GM19023 (cell line): ENCODE results near the gene SLC4A11.
"Not testable (repeated sequence)": the region's sequence is repeated elsewhere in the genome, so short reads cannot be mapped to it uniquely, and the experiment has no call there.

Experiments used
- ATAC-seq: cut with Tn5 transposase; IDR thresholded peaks from one replicate; pipeline ENCODE4 v1.9.1; 2021; ENCODE audit warnings: mild to moderate bottlenecking, moderate library complexity; ENCODE audit not compliant: unreplicated experiment

The SLC4A11 gene

DNA sequence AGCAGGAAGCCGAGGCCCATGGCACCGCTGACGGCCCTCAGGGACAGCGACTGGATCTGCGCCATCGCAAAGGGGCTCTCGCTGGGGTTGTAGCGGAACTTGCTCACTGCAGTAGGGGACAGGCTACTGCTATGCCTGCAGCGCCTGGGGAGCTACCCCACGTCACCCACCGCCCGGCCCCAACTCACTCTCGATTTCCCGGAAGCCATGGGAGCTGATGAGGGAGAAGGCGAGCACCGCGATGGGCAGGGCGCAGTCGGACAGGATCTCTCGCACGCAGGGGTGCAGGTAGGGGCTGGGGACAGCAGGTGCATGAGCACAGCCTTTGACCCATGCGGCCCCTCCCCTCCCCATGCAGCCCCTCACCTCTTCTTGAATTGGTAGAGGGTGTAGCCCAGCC is 9.8 kb downstream of the SLC4A11 start:
- ATAC-seq: no peak

DNA sequence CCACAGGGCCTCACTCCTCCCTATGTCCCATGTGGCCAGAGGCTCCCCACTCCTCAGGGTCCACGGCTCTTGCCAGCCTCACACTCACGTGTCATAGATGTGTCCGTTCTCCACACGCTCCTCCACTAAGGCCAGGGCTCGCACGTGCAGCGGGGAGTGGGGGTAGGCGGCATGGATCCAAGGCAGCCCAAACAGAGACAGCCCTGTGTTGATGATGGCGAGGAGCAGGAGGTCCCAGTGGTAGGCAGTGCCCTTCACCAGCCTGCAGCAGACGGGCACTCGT is 10.3 kb downstream of the SLC4A11 start:
- ATAC-seq: no peak

DNA sequence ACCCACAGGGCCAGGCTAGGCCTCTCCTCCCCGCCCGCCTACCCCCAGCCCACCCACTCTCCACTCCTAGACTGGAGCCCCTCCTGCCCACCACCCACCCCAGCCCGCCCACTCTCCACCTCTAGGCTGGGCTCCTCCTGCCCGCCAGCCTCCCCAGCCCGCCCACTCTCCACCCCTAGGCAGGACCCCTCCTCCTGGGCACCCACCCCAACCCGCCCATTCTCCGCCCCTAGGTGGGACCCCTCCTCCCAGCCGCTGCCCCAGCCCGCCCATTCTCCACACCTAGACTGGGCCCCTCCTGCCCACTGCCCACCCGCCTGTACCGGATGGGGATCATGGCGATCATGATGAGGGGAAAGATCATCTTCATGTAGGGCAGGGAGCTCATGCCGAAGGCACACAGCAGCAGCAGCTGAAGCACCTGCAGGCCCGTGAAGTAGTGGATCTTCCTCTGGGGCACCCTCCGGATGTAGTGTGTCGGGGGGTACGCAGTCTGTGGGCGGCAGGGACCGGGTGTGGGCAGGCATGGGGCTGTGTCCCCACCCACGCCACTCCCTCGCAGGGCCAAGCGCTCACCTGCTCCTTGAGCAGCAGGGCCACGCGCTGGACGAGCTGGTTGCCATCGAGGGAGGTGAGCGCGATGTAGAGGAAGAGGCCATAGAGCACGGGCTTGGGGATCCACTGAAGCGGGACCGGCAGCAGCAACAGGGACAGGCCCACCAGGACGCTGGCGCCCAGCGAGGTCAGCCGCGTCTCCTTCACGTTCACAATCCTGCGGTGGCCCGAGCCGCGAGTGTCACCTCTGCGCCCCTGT is 10.8 kb downstream of the SLC4A11 start:
- no peak for ATAC-seq

DNA sequence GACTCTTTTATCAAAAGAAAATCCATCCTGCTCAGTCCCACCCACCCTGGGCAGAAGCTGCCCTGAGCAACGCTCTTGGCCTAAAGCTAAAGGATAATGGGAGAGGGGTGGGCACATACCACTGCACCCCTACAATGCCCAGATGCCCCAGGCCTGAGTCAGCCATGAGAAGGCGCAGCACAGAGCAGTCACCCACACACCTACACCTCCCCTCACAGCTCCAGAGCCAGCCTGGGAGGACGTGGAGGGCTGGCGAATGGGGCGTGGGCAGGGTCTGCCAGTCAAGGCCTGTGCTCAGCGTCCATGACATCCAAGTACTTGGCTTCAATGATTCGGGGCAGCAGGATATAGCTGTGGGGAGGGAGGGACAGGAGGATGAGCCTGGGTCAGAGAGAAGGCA is 11.5 kb downstream of the SLC4A11 start:
- ATAC-seq: no peak

DNA sequence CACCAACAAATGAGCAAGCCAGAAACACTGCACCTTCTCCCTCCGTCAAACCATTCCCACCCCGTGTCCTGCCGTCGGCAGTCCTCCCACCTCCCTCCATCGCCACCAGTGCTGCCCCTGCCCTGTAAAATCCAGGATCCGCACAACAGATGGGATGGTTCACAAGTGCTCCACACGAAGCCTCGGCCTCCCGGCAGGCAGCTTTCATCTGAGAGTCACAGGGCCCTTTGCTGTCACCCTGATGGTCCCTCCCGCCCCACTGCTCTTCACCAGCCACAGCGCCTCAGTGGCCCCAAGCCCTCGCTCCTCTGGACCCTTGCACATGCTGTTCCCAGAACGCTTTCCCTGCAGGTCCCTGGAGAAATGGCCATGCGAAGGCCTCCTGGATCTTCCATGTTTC is 12.1 kb downstream of the SLC4A11 start:
- no peak for ATAC-seq

DNA sequence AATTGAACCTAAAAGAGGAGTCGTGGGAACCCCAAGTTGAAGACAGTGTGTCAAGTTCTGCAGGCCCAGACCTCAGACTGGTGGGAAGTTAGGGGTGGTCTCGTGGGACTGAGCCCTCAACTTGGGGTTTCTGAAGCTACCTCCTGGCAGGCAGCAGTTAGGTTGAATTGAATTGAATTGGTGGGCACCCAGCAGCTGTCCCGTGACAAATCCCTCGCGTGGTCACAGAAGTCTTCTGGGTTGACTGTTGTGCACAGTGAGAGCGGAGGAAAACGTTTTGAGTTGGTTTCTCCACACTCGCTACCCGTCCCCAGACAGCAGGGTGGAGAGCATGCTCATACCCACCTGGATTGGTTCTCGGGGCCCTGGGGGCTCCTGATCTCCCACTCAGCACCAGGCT is 12.9 kb downstream of the SLC4A11 start:
- ATAC-seq: no peak

DNA sequence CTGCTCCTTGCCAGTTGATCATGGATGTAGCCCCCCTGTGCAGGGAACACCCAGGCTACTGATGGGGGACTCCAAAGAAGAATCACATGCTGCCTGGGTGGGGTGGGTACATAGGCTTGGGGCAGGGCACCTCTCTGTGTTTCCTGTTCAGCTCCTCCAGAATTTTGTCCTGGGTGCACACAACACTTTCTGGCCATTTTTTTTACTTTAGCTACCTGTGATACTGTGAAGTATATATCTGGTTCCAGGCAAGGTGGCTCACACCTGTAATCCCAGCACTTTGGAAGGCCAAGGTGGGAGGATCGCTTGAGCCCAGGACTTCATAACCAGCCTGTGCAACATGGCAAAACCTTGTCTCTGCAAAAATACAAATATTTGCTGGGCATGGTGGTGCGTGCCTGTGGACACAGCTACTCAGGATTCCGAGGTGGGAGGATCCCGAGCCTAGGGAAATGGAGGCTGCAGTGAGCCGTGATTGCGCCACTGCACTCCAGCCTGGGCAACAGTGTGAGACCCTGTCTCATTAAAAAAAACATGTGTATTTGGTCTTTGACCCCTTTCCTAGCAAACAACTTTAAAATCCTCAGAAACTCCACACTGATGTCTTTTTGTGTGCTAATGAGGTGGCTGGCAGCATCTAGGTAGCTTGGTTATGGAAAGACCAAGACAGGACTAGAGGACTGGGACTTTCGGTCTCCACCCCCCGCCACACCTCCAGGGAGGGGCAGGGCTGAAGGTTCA is 14.1 kb downstream of the SLC4A11 start:
- no peak for ATAC-seq

DNA sequence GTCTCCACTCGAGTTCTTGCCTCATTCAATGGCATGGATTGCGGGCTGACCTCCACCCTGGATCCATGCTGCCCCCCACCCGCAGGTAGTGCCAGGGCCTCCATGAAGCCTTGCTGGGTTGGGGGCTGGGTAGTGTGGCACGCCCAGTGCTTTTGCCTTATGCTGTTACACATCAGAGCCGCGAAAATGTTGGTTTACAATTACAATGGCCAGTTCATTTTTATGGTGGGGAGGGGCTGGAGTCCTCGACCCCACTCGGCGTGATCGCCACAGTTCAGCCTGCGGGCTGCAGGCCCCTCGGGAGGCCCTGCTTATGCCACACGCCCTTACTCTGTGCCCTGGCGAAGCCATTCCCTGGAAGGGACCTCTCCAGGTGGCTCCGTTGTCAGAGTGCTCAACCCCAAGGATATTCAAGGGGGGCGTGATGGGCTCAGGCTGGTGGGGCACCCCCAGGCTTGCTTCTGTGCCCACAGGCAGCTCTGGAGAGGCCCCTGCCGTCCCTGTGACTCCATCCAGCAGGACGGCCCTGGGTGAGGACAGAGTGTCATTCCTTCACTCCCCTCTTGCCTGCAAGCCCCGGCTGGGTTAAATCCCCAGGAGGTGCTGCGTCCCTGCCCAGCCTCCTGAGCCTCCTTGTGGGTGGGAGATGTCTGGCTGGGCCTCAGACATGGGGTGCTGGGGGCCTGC is 14.9 kb downstream of the SLC4A11 start:
- no peak for ATAC-seq

DNA sequence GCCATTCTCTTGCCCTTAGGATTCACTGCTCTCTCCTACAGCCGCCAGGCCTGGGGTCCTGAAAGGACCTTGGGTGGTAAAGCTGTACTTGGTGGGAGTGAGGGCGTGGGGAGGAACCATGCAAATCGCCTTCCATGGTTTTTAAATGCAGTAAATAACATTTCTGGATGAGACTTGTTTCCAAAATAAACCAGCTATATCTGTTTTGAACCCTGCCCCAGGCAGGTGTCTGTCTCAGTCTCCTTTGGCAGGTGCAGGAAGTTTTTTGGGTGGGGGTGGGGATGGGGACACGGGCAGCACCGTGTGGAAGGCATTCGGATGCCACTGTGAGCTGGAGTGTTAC is 15.4 kb downstream of the SLC4A11 start:
- ATAC-seq: no peak

DNA sequence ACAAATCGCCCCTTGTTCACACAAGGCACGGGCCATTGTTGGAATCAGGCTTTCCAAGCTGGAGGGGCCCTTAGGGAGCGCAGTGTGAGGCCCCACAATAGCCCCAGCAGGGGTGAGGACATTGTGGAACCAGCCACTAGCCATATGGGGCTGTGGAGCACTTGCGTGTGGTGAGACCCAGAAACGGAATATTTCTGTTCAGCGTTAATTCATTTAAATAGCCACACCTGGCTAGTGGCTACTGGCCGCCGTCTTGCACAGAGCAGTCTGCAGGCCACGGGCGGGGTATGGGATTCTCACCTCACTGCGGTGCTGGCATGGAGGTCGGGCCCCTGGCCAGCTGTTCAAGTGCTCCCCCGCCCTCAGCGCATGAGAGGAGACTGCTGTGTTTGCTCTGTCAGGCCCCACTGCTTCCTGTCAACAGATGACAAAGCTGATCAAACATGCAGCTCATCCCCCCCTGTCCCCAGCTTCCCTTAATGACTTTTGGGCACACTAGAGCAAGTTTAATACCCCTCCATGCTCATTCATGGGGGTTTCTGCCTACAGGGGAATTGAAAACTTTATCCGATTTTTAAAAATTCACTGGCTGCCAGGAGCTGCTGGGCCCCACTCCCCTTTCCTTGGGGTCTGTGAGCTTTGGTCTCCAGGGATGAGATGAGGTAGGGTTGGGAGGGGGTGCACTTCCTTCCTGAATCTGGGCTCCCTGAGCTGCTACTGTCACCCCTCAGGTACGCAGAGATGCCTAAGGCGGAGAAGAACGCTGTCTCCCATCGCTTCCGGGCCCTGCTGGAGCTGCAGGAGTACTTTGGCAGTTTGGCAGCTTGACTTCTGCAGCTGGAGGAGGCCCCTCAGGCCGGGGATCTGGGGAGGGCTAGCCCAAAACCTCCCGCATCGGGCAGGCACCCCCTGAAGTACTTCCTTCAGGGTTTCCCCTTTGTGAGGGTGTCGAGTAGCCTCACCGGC is 16.1 kb downstream of the SLC4A11 start:
- peak; percentile 59 for ATAC-seq

DNA sequence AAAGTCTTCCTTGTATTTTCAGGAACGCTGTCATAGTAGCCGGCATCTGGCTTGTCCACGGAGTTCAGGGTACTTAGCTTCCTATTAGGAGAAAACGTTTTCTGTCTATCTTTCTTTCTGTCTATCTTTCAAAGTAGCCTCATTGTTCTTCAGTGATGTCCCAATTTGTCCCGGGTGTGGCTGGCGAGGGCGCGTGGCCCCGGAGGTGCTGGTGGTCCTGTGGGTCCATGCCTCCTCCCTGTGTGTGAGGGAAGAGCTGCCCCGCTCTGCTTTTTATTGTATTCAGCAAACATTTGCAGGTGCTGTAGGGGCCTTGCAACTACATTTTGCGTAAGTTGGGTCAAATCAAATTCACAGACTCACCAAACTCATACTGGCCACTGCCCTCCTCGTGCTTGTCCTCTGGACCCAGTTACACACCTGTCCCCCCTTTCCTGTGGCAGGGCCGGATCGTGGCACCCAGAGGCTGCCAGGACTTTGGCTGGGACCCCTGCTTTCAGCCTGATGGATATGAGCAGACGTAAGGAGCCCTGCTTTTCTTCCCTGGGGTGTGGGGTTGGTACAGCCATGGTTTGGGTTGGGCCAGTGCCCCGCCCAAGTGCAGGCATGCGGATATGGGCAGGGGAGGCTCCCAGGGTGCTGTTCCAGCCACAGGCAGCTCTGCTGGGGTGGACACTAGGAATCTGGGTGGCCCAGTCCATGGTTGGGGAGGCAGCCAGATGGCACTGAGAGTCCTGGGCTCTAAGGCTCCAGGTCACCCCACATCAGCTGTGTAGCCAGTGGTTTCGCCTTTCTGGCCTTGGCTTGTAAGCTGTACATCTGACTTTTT is 17.4 kb downstream of the SLC4A11 start:
- ATAC-seq: no peak

DNA sequence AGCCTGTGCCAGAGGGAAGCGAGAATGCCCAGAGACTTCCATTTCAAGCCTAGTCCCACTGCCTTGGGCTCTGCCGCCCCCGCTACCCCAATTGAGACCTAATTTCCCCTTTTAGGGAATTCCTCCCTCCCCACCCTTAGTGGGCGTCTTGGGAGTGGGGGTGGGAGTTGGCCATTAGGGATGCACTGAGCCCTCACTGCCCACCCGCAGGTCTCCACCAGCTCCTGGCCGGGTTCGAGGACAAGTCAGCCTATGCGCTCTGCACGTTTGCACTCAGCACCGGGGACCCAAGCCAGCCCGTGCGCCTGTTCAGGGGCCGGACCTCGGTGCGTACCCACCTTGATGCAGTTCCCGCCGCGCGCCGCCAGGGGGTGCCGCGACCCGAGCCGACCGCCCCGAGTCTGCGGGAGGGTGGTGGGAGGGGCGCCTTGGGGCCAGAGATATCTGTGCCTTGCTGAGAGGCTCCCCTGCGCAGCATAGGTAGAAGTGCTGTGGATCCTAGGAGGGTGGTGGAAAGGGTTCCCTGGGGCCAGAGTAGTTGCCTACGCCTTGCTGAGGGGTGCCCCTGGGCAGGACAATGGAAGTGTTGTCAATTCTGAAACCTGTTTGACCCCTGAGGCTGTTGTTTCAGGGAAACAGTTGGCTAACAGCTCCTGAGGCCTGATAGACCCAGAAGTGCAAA is 20.5 kb downstream of the SLC4A11 start:
- ATAC-seq: peak; percentile 59

DNA sequence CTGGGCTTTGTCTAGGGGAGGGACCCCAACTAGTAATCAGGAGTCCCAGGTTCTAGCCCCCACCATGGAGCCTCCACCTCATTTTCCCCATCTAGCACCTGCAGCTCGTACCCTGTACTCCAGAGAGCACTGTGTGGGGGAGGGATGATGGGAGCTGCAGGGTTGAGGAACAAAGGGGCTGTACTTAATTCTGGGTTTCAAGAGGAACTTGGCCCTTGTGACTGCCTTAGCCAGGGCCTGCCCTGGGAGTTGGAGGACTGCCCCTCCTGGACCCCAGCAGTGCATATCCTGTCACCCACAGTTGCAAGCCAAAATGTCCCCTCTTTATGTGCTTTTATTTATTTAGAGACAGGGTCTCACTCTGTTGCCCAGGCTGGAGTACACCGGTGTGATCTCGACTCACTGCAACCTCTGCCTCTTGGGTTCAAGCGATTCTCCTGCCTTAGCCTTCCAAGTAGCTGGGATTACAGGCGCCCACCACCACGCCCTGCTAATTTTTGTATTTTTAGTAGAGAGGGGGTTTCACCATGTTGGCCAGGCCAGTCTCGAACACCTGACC is 23.6 kb downstream of the SLC4A11 start:
- ATAC-seq: not testable (repeated sequence)

DNA sequence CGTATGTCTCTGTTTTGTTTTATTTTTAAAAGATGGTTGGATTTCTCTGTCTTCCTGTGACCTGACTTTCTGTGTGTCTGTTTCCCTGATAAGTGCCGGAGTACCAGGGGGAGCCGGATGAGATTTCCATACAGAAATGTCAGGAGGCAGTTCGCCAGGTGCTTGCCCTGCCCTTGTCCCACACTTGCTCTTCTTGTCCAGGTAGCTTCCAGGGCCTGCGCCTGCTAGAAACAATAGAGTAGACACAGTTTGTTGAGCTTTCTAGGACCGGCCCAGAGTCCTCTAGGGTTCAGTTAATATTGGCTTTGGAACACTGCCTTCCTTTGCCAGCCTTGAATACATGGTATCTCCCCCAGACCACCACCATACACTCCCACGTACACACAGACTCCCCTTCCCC is 25.8 kb downstream of the SLC4A11 start:
- no peak for ATAC-seq

DNA sequence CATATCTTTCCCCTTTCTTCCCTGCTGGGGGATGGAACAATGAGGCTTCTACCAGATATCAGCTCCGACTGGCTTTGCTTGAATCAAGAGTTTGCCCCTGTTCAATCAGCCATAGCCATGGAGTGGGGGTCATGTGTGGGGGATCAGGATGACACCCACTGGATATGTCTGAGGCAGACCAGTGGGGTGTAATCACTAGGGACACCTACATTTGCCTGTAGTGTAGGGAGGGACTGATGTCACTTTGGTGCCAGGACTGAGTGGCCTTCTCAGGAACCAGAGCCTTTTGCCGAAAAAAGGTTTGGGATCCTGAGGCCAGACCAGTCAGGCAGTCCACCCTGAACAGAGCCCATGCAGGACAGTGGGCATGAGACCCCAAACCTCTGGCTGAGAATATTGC is 28.6 kb downstream of the SLC4A11 start:
- no peak for ATAC-seq

DNA sequence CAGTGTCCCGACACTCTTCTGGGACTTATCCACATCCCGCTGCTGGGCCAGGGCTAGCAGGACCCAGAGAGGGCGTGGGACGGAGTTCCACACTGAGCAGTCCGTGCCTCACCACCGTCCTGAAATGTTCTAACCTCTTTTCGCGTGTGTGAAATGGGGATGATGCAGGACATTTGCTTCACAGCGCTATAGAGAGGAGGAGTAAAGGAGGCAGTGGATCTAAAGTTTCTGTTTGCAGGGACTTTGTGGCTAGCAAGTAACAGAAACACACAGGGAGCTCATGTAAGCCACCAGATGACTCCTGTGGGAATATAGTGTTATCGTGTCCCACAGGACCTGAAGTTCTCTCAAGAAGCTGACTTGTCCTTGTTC is 29.1 kb downstream of the SLC4A11 start:
- ATAC-seq: peak; percentile 5

DNA sequence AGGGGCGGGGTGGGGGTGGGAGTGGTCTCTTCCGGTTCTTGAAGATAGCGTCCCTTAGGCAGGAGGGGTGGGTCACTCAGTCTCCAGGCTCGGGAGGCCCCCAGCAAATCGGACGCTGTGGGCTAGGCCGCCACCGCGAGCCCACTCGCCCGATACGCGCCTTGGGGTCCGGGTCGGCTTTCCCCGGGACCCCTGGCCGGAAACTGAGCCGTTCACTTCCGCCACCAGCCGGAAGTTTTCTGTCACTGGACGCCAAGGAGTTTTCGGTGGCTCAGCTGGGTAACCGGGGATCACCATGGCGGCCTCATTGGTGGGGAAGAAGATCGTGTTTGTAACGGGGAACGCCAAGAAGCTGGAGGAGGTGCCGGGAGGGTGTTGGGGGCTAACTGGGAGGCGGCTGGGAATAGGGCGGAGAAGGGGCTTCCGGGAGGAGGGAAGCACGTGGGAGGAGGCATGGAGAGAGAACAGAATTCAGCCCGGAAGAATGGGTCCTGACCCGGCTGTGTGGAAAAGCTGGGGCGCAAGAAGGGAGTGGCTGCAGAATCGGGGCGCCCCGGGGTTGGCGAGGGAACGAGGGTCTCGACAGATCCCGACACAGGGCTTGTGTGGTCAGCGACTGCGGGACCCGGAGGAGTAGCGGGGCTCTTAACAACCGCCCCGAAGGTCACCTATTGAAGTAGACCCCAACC is 29.6 kb downstream of the SLC4A11 start, which contains the start of gene ITPA:
TSS of gene ITPA (plus strand) at position 242 of the 689 bp plus-strand sequence. CDS start at position 296, 54 bp downstream.
- ATAC-seq: peak; percentile 50

DNA sequence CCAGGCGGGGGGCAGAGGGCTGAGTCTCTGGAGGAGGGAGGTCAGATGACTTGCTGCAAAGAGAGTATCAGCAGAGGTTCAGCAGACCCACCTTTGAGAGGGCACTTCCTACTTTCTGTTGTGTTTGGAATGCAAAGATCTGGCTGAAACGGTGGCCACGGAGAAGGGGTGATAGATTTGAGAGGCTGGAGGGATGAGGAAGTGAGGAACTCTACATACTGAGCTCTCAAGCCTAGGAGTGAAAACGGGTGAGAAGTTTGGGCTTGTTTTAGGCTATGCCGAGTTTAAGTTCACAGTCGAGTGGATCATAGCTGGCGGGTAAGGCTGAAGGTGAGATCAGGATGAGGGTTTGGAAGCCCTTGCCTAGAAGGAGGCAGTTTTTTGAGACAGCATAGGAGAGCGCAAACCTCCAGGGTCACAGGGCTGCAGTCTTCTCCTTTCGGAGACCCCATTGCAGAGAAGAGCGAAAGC is 30.2 kb downstream of the SLC4A11 start:
- no peak for ATAC-seq
